Measurements from ENCODE around the gene EFNA5. TPM values are rescaled to one million over a fixed set of nuclear protein-coding genes. Genes with fewer than 3 reads are reported as not detected.

Gene EFNA5
- total and polyA plus RNA-seq, 4 donors: 0.14 to 0.93 (median 0.54) TPM

DNA sequence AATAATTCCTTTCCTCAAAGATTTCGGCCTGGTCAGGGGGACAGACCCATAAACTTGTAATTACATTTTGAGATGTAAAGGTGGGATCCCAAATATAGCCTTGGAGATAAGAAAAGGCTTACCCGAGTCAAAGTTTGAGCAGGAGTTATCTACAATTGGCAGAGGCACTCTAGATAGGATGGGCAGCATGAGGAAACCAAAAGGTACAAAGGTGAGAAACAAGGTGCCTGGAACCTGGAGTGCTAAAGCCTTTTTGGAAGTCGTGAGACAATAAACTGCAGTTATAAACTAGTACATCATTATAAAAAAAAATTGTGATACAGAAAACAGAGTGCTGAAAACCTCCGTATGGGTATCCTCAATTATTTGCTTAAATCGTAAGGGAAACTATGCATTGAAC lies 212.4 kb downstream of the EFNA5 start:
- 58% methylated on average over 5 of the region's 5 CpGs for WGBS
- TF ChIP-seq, protein P1, sequence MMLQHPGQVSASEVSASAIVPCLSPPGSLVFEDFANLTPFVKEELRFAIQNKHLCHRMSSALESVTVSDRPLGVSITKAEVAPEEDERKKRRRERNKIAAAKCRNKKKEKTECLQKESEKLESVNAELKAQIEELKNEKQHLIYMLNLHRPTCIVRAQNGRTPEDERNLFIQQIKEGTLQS (IDR thresholded peaks at IDR 0.05): no peak
- TF ChIP-seq JUND (IDR thresholded peaks at IDR 0.05) (no peak), FOXA1 (IDR thresholded peaks at IDR 0.05) (no peak), SP1 (IDR thresholded peaks at IDR 0.05) (no peak), RAD21 (IDR thresholded peaks at IDR 0.05) (no peak), HNF4A (conservative IDR thresholded peaks at IDR 0.05) (no peak), NR2F2 (IDR thresholded peaks at IDR 0.05) (no peak), FOXA2 (IDR thresholded peaks at IDR 0.05) (no peak), GABPA (IDR thresholded peaks at IDR 0.05 in 1 of 2, conservative IDR thresholded peaks at IDR 0.05 in 1 of 2) (no peak), TAF1 (conservative IDR thresholded peaks at IDR 0.05) (no peak), HNF4G (IDR thresholded peaks at IDR 0.05) (no peak), EGR1 (IDR thresholded peaks at IDR 0.05; ENCODE audit: low read depth in 2 of 2) (no peak), YY1 (IDR thresholded peaks at IDR 0.05) (no peak)
- TF ChIP-seq, protein P2, sequence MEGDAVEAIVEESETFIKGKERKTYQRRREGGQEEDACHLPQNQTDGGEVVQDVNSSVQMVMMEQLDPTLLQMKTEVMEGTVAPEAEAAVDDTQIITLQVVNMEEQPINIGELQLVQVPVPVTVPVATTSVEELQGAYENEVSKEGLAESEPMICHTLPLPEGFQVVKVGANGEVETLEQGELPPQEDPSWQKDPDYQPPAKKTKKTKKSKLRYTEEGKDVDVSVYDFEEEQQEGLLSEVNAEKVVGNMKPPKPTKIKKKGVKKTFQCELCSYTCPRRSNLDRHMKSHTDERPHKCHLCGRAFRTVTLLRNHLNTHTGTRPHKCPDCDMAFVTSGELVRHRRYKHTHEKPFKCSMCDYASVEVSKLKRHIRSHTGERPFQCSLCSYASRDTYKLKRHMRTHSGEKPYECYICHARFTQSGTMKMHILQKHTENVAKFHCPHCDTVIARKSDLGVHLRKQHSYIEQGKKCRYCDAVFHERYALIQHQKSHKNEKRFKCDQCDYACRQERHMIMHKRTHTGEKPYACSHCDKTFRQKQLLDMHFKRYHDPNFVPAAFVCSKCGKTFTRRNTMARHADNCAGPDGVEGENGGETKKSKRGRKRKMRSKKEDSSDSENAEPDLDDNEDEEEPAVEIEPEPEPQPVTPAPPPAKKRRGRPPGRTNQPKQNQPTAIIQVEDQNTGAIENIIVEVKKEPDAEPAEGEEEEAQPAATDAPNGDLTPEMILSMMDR (IDR thresholded peaks at IDR 0.05; ENCODE audit: low read depth, low read length, missing input control): no peak
- TF ChIP-seq, protein P3, sequence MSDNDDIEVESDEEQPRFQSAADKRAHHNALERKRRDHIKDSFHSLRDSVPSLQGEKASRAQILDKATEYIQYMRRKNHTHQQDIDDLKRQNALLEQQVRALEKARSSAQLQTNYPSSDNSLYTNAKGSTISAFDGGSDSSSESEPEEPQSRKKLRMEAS (IDR thresholded peaks at IDR 0.05): no peak
- TF ChIP-seq, protein P4, sequence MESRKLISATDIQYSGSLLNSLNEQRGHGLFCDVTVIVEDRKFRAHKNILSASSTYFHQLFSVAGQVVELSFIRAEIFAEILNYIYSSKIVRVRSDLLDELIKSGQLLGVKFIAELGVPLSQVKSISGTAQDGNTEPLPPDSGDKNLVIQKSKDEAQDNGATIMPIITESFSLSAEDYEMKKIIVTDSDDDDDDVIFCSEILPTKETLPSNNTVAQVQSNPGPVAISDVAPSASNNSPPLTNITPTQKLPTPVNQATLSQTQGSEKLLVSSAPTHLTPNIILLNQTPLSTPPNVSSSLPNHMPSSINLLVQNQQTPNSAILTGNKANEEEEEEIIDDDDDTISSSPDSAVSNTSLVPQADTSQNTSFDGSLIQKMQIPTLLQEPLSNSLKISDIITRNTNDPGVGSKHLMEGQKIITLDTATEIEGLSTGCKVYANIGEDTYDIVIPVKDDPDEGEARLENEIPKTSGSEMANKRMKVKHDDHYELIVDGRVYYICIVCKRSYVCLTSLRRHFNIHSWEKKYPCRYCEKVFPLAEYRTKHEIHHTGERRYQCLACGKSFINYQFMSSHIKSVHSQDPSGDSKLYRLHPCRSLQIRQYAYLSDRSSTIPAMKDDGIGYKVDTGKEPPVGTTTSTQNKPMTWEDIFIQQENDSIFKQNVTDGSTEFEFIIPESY (IDR thresholded peaks at IDR 0.05): no peak
- H3K36me3 ChIP-seq (ENCODE audit: control insufficient read depth in 4 of 4, insufficient read depth in 3 of 4, low read depth in 1 of 4, low read length in 3 of 4): no peaks in the 10 kb centered on the region
- H3K4me3 ChIP-seq (ENCODE audit: low read depth in 1 of 3, low read length in 3 of 3): no peak overlapping the region
- H3K9me3 ChIP-seq (ENCODE audit: control insufficient read depth in 4 of 4, low read length in 3 of 4): no peaks in the 10 kb centered on the region
- no peaks in the 10 kb centered on the region for H3K4me1 ChIP-seq (ENCODE audit: control insufficient read depth in 4 of 4, insufficient read depth in 4 of 4, low read length in 3 of 4)
- no peak overlapping the region for H3K9ac ChIP-seq (ENCODE audit: low read depth in 1 of 2, low read length in 2 of 2)
- H3K27ac ChIP-seq (ENCODE audit: low read depth in 1 of 2, low read length in 2 of 2): no peak overlapping the region
- H3K27me3 ChIP-seq (ENCODE audit: control insufficient read depth in 4 of 4, insufficient read depth in 4 of 4, low read length in 3 of 4): peaks cover 0 to 4% (median 0%) of the 10 kb centered on the region in 4 donors
- no peak for DNase-seq (ENCODE audit: low spot score)

DNA sequence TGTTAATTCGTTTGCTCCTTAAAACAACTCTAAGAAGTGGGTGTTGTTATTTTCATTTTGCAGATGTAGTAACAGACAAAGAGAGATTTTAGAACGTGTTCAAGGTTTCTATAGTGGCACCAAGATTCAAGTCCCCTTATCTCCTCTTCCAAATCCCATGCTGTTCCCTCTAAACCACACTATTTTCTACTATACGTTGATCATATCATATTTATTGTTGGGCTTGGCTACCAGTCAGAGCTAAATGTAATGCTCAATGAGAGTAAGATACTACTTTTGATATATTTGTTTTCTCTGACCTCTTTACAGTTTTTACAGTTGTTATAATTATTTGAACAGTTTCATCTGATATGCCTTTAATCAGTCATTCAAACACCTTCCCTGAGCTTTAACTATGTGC lies 212.9 kb downstream of the EFNA5 start:
- no peaks in the 10 kb centered on the region for H3K9me3 ChIP-seq (ENCODE audit: control insufficient read depth in 4 of 4, low read length in 3 of 4)
- no peak for DNase-seq (ENCODE audit: low spot score)
- WGBS: 84% methylated on average over 3 of the region's 3 CpGs
- H3K36me3 ChIP-seq (ENCODE audit: control insufficient read depth in 4 of 4, insufficient read depth in 3 of 4, low read depth in 1 of 4, low read length in 3 of 4): no peaks in the 10 kb centered on the region
- TF ChIP-seq, protein P1 (IDR thresholded peaks at IDR 0.05): no peak
- TF ChIP-seq JUND (IDR thresholded peaks at IDR 0.05) (no peak), EGR1 (IDR thresholded peaks at IDR 0.05; ENCODE audit: low read depth in 2 of 2) (no peak), TAF1 (conservative IDR thresholded peaks at IDR 0.05) (no peak), FOXA2 (IDR thresholded peaks at IDR 0.05) (no peak), HNF4G (IDR thresholded peaks at IDR 0.05) (no peak), YY1 (IDR thresholded peaks at IDR 0.05) (no peak), NR2F2 (IDR thresholded peaks at IDR 0.05) (no peak), FOXA1 (IDR thresholded peaks at IDR 0.05) (no peak), RAD21 (IDR thresholded peaks at IDR 0.05) (no peak), HNF4A (conservative IDR thresholded peaks at IDR 0.05) (no peak), GABPA (IDR thresholded peaks at IDR 0.05 in 1 of 2, conservative IDR thresholded peaks at IDR 0.05 in 1 of 2) (no peak)
- TF ChIP-seq, protein P3 (IDR thresholded peaks at IDR 0.05): no peak
- TF ChIP-seq, protein P2 (IDR thresholded peaks at IDR 0.05; ENCODE audit: low read depth, low read length, missing input control): no peak
- TF ChIP-seq, protein P4 (IDR thresholded peaks at IDR 0.05): no peak
- TF ChIP-seq, protein P5, sequence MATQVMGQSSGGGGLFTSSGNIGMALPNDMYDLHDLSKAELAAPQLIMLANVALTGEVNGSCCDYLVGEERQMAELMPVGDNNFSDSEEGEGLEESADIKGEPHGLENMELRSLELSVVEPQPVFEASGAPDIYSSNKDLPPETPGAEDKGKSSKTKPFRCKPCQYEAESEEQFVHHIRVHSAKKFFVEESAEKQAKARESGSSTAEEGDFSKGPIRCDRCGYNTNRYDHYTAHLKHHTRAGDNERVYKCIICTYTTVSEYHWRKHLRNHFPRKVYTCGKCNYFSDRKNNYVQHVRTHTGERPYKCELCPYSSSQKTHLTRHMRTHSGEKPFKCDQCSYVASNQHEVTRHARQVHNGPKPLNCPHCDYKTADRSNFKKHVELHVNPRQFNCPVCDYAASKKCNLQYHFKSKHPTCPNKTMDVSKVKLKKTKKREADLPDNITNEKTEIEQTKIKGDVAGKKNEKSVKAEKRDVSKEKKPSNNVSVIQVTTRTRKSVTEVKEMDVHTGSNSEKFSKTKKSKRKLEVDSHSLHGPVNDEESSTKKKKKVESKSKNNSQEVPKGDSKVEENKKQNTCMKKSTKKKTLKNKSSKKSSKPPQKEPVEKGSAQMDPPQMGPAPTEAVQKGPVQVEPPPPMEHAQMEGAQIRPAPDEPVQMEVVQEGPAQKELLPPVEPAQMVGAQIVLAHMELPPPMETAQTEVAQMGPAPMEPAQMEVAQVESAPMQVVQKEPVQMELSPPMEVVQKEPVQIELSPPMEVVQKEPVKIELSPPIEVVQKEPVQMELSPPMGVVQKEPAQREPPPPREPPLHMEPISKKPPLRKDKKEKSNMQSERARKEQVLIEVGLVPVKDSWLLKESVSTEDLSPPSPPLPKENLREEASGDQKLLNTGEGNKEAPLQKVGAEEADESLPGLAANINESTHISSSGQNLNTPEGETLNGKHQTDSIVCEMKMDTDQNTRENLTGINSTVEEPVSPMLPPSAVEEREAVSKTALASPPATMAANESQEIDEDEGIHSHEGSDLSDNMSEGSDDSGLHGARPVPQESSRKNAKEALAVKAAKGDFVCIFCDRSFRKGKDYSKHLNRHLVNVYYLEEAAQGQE (IDR thresholded peaks at IDR 0.05): no peak
- no peak overlapping the region for H3K4me3 ChIP-seq (ENCODE audit: low read depth in 1 of 3, low read length in 3 of 3)
- no peaks in the 10 kb centered on the region for H3K4me1 ChIP-seq (ENCODE audit: control insufficient read depth in 4 of 4, insufficient read depth in 4 of 4, low read length in 3 of 4)
- no peak overlapping the region for H3K9ac ChIP-seq (ENCODE audit: low read depth in 1 of 2, low read length in 2 of 2)
- no peak overlapping the region for H3K27ac ChIP-seq (ENCODE audit: low read depth in 1 of 2, low read length in 2 of 2)
- peaks cover 0 to 4% (median 0%) of the 10 kb centered on the region in 4 donors for H3K27me3 ChIP-seq (ENCODE audit: control insufficient read depth in 4 of 4, insufficient read depth in 4 of 4, low read length in 3 of 4)

Data from liver (tissue), 9 donors.